Smooth muscle cell (in vitro differentiated cells): ENCODE data around the gene GPRC5D. TPM values are rescaled to one million over a fixed set of nuclear protein-coding genes. Genes with fewer than 3 reads are reported as not detected.

Experiments
- DNase-seq: peaks from one replicate; lab custom pipeline; 2025; ENCODE audit not compliant: unreplicated experiment; lab: John Stamatoyannopoulos, UW
- H2AFZ ChIP-seq: fragments of 200-600 bp; sonication (generic); 2 replicates; pipeline ENCODE4 v1.6.0; 2016; ENCODE audit warnings: antibody characterized with exemption, low read depth, mild to moderate bottlenecking
- H3F3A ChIP-seq: fragments of 200-600 bp; sonication (generic); 2 replicates; pipeline ENCODE4 v1.6.0; 2017; ENCODE audit warnings: antibody characterized with exemption, low read depth
- H3K27ac ChIP-seq: fragments of 200-600 bp; sonication (generic); 2 replicates; pipeline ENCODE4 v1.5.1; 2016; ENCODE audit warnings: low read depth, mild to moderate bottlenecking
- H3K27me3 ChIP-seq: fragments of 200-600 bp; sonication (generic); 2 replicates; pipeline ENCODE4 v1.6.1; 2016; ENCODE audit warnings: low read depth, mild to moderate bottlenecking
- H3K36me3 ChIP-seq: fragments of 200-600 bp; sonication (generic); 2 replicates; pipeline ENCODE4 v1.5.1; 2016; ENCODE audit warnings: low read depth
- H3K4me1 ChIP-seq: fragments of 200-600 bp; sonication (generic); 2 replicates; pipeline ENCODE4 v1.5.1; 2016; ENCODE audit warnings: low read depth
- H3K4me2 ChIP-seq: fragments of 200-600 bp; sonication (generic); 2 replicates; pipeline ENCODE4 v1.6.0; 2016; ENCODE audit warnings: mild to moderate bottlenecking
- H3K4me3 ChIP-seq: fragments of 200-600 bp; sonication (generic); 2 replicates; pipeline ENCODE4 v1.5.1; 2016; ENCODE audit warnings: mild to moderate bottlenecking
- H3K79me2 ChIP-seq: fragments of 200-600 bp; sonication (generic); 2 replicates; pipeline ENCODE4 v1.6.0; 2016; ENCODE audit warnings: low read depth, mild to moderate bottlenecking
- H3K9ac ChIP-seq: fragments of 200-600 bp; sonication (generic); 2 replicates; pipeline ENCODE4 v1.6.0; 2016; ENCODE audit warnings: low read depth
- H3K9me3 ChIP-seq: fragments of 200-600 bp; sonication (generic); replicated peaks from 2 replicates; pipeline ENCODE4 v1.5.1; 2016; ENCODE audit warnings: low read depth
- H4K20me1 ChIP-seq: fragments of 200-600 bp; sonication (generic); 2 replicates; pipeline ENCODE4 v1.6.0; 2016; ENCODE audit warnings: low read depth
- WGBS: methylation state at CpG from one replicate; pipeline ENCODE4 v1.1.7; 2016; ENCODE audit warnings: low lambda C conversion rate; 5-methylcytosine and 5-hydroxymethylcytosine counted together
- polyA plus RNA-seq: library from polyadenylated mRNA; unstranded; fragments of >200 nt; fragmentation: Nextera tagmentation; extraction: Ambion mirVana; gene quantifications from 2 replicates; pipeline ENCODE4 v1.2.1, GENCODE V29; 2016
- total RNA-seq: library from RNA; depleted of rRNA; stranded (reverse); fragments of >200 nt; gene quantifications from 2 replicates; pipeline ENCODE4 v1.2.3, GENCODE V29; 2014
- TF ChIP-seq, protein P1 (sequence below): fragments of 200-600 bp; sonication (generic); IDR thresholded peaks from 2 replicates; pipeline ENCODE4 v1.5.1; 2017; ENCODE audit warnings: borderline replicate concordance, mild to moderate bottlenecking, antibody characterized with exemption; ENCODE audit not compliant: insufficient read depth, poor library complexity, severe bottlenecking

Gene GPRC5D
- total and polyA plus RNA-seq, 2 experiments from 2014 or later: not detected

DNA sequence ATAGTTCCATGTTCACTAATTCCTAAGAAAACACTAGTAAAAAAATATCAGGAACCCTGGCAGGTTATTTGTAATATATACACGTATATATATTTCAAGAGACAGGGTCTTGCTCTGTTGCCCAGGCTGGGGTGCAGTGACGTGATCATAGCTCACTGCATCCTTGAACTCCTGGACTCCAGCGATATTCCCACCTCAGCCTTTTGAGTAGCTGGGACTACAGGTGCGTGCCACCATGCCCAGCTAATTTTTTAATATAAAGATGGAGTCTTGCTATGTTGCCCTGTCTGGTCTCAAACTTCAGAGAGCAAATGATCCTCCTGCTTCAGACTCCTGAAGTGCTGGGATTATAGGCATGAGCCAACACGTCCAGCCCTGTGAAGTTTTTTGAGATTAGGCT lies 44.4 kb downstream of the GPRC5D start:
- DNase-seq: no peak
- Histone ChIP-seq H4K20me1 (no peaks in the 10 kb centered on the region), H3K9ac (no peak overlapping the region), H3K4me2 (no peak overlapping the region), H3K27ac (no peak overlapping the region), H3K4me3 (no peak overlapping the region), H3K4me1 (no peaks in the 10 kb centered on the region), H3K36me3 (no peaks in the 10 kb centered on the region), H3F3A (peaks cover 11% of the 10 kb centered on the region), H2AFZ (no peak overlapping the region), H3K27me3 (no peaks in the 10 kb centered on the region), H3K9me3 (no peaks in the 10 kb centered on the region), H3K79me2 (peaks cover 3% of the 10 kb centered on the region)
- WGBS: 93% methylated on average over 5 of the region's 5 CpGs
- TF ChIP-seq, protein P1, sequence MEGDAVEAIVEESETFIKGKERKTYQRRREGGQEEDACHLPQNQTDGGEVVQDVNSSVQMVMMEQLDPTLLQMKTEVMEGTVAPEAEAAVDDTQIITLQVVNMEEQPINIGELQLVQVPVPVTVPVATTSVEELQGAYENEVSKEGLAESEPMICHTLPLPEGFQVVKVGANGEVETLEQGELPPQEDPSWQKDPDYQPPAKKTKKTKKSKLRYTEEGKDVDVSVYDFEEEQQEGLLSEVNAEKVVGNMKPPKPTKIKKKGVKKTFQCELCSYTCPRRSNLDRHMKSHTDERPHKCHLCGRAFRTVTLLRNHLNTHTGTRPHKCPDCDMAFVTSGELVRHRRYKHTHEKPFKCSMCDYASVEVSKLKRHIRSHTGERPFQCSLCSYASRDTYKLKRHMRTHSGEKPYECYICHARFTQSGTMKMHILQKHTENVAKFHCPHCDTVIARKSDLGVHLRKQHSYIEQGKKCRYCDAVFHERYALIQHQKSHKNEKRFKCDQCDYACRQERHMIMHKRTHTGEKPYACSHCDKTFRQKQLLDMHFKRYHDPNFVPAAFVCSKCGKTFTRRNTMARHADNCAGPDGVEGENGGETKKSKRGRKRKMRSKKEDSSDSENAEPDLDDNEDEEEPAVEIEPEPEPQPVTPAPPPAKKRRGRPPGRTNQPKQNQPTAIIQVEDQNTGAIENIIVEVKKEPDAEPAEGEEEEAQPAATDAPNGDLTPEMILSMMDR: no peak

GRCh38 chr12:12903642-12904609 lies 48.0 kb downstream of the GPRC5D start:
- no peak for DNase-seq
- no peaks in the 10 kb centered on the region for H3K27me3 ChIP-seq
- H3K9me3 ChIP-seq: no peaks in the 10 kb centered on the region
- 80% methylated on average over 14 of the region's 14 CpGs for WGBS
- H3K9ac ChIP-seq: no peak overlapping the region
- TF ChIP-seq, protein P1: no peak
- H3K79me2 ChIP-seq: no peaks in the 10 kb centered on the region
- H3K27ac ChIP-seq: peak overlapping the region; percentile 99
- H4K20me1 ChIP-seq: no peaks in the 10 kb centered on the region
- no peaks in the 10 kb centered on the region for H3K36me3 ChIP-seq
- H3K4me3 ChIP-seq: no peak overlapping the region
- H2AFZ ChIP-seq: no peak overlapping the region
- H3K4me1 ChIP-seq: peaks cover 11% of the 10 kb centered on the region
- peak overlapping the region; percentile 4 for H3K4me2 ChIP-seq
- H3F3A ChIP-seq: peaks cover 14% of the 10 kb centered on the region

DNA sequence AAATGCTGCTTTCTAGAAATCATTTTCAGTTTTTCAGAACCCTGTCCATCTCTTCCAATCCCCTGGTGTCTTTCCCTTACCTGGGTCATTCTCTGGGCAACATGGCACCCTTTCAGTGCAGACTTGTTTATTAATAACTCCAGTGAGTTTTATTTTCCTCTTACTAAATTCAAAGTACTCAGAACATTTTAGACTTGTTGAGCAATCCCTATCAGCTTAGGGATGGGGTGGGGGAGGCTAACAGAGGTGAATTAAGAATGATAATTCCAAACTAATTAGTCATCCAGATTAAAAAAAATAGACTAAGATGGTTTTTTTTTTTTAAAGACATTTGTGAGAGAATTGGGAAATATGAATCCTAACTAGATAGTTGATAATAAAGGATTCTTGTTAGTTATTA lies 49.9 kb downstream of the GPRC5D start:
- DNase-seq: no peak
- Histone ChIP-seq H3K9ac (peak overlapping the region; percentile 94), H3K79me2 (no peaks in the 10 kb centered on the region), H3K9me3 (no peaks in the 10 kb centered on the region), H3K4me1 (peaks cover 11% of the 10 kb centered on the region), H3K27ac (peak overlapping the region; percentile 99), H3K4me2 (peak overlapping the region; percentile 79), H2AFZ (no peak overlapping the region), H3K4me3 (peak overlapping the region; percentile 22), H3F3A (peaks cover 15% of the 10 kb centered on the region), H4K20me1 (no peaks in the 10 kb centered on the region), H3K27me3 (no peaks in the 10 kb centered on the region), H3K36me3 (no peaks in the 10 kb centered on the region)
- TF ChIP-seq, protein P1: no peak
